Kidney (tissue), 14 donors: Measurements from ENCODE around the gene UBE2J2. TPM values are rescaled to one million over a fixed set of nuclear protein-coding genes. Genes with fewer than 3 reads are reported as not detected.

Experiments used
- DNase-seq, 5 donors: peaks; one replicate each; pipeline ENCODE4 v3.0.0-alpha.2; 2013 to 2020
- FAIRE-seq: peaks from 2 replicates; lab custom pipeline; 2012; peaks lifted over from hg19 to GRCh38; lab: Jason Lieb, UNC
- H3K27ac ChIP-seq, 2 donors: one replicate each; pipeline ENCODE4 v1.7.0; 2013; ENCODE audit warnings: low read depth in 2 of 2, low read length in 2 of 2, inconsistent platforms in 1 of 2
- H3K27me3 ChIP-seq: one replicate; pipeline ENCODE4 v1.7.1; 2013; ENCODE audit warnings: low read length, inconsistent platforms; ENCODE audit not compliant: control insufficient read depth, insufficient read depth
- H3K36me3 ChIP-seq, 3 donors: one replicate each; pipeline versions ENCODE4 v1.7.0 to v1.7.1; 2013; ENCODE audit warnings: low read length in 3 of 3, control low read depth in 1 of 3, inconsistent platforms in 1 of 3; ENCODE audit not compliant: insufficient read depth in 3 of 3, control insufficient read depth in 2 of 3
- H3K4me1 ChIP-seq, 3 donors: one replicate each; pipeline versions ENCODE4 v1.7.0 to v1.7.1; 2013; ENCODE audit warnings: low read length in 3 of 3, inconsistent platforms in 1 of 3, low read depth in 1 of 3; ENCODE audit not compliant: control insufficient read depth in 2 of 3, insufficient read depth in 2 of 3
- H3K4me3 ChIP-seq, 3 donors: one replicate each; pipeline versions ENCODE4 v1.7.0 to v1.8.1; 2013; ENCODE audit warnings: low read length in 3 of 3, control low read depth in 1 of 3, inconsistent platforms in 1 of 3
- H3K9ac ChIP-seq, 3 donors: one replicate each; pipeline versions ENCODE4 v1.7.0 to v1.7.1; 2013; ENCODE audit warnings: low read length in 3 of 3, control low read depth in 1 of 3, inconsistent platforms in 1 of 3
- H3K9me3 ChIP-seq, 3 donors: one replicate each; pipeline versions ENCODE4 v1.7.0 to v1.7.1; 2013; ENCODE audit warnings: low read length in 3 of 3, control low read depth in 1 of 3, inconsistent platforms in 1 of 3; ENCODE audit not compliant: control insufficient read depth in 2 of 3, insufficient read depth in 1 of 3
- intact Hi-C: fragments of 100-400 bp; cut with DNase I; formaldehyde crosslinking; loops from one replicate; pipeline ENCODE4 v1.11.1; 2022
- polyA plus RNA-seq: library from polyadenylated mRNA; stranded (reverse); fragments of 350-450 nt; fragmentation: Illumina TruSeq; extraction: RNeasy Lipid Tissue Mini Kit (QIAGEN cat#74804); gene quantifications from one replicate; pipeline ENCODE4 v1.2.3, GENCODE V29; 2014; ENCODE audit warnings: low read depth, low replicate concordance; ENCODE audit not compliant: insufficient read depth
- total RNA-seq: library from RNA; stranded (reverse); fragmentation: NEBNext Ultra II Directional; extraction: Animal tissue kit (Norgen Biotek cat#: 25700); gene quantifications from one replicate; pipeline ENCODE4 v1.2.1, GENCODE V29; 2021
- TF ChIP-seq, protein P1 (sequence below): IDR thresholded peaks from 3 replicates; pipeline ENCODE4 v1.5.1; 2012; ENCODE audit warnings: mild to moderate bottlenecking, moderate library complexity, borderline replicate concordance; ENCODE audit not compliant: insufficient read depth; ENCODE audit errors: extremely low read depth
- donor health status: control.
- donor health status: control.
- donor health status: control.
- donor health status: control.
- donor health status: control.
- donor health status: DM: yes; HTN: yes; CAD: no.
- donor health status: Normal renal cell carcinoma (clear cell type).

UBE2J2 gene
- total and polyA plus RNA-seq, 2 donors from 2014 or later = 56.6 to 57.4 TPM

DNA sequence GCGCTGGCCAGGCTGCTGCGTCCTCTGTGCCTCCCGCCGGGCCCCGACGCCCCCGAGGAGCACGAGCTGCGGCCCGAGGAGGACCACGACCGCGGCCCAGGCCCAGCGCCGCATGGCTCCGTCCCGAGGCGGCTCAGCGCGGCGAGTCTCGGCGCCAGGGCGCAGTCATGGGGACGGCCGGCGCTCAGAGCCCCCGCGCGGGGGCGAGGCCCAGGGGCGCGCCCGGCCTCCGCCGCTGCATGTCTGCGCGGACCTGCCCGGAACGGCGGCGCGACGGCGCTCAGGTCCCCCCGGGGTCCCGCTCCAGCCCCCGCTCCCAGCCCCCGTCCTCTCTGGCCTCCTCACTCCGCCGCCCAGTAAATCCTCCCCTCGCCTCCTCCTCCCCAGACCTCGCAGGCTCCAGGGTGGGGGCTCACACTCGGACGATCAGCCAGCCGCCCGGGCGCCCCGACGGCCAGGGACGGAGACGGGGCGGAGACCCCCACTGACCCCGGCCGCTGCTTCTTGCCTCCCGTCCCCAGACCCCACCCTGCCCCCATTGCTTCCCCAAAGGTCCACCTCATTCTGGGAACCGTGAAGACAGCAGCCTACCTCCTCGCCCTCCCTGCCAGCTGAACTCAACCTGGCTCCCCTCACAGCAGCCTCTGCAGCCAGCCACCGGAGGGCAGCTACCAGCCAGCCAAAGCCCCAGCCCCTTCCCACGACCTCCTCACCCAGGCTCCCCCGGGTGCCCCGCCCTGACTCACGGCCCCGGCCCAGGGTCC is 26.9 kb downstream of the UBE2J2 start, which contains the start of gene C1QTNF12:
Gene C1QTNF12, minus strand, starts transcription at position 146 of the 764 bp plus-strand sequence. Its CDS starts 32 bp downstream, at position 114.
- FAIRE-seq (no peak), DNase-seq (peak in 3 of 5 donors; percentile 32 to 72 (median 63))
- H3K4me3 ChIP-seq = no peak within 1 kb of the TSS
- H3K27ac ChIP-seq = no peak within 1 kb of the TSS
- no peaks in the 10 kb centered on the region for H3K36me3 ChIP-seq
- no peaks in the 10 kb centered on the region for H3K9me3 ChIP-seq
- TF ChIP-seq, protein P1, sequence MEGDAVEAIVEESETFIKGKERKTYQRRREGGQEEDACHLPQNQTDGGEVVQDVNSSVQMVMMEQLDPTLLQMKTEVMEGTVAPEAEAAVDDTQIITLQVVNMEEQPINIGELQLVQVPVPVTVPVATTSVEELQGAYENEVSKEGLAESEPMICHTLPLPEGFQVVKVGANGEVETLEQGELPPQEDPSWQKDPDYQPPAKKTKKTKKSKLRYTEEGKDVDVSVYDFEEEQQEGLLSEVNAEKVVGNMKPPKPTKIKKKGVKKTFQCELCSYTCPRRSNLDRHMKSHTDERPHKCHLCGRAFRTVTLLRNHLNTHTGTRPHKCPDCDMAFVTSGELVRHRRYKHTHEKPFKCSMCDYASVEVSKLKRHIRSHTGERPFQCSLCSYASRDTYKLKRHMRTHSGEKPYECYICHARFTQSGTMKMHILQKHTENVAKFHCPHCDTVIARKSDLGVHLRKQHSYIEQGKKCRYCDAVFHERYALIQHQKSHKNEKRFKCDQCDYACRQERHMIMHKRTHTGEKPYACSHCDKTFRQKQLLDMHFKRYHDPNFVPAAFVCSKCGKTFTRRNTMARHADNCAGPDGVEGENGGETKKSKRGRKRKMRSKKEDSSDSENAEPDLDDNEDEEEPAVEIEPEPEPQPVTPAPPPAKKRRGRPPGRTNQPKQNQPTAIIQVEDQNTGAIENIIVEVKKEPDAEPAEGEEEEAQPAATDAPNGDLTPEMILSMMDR = no peak
- intact Hi-C loops = no loop called here
- H3K4me1 ChIP-seq = no peaks in the 10 kb centered on the region
- H3K27me3 ChIP-seq = no peaks in the 10 kb centered on the region
- H3K9ac ChIP-seq = no peak within 1 kb of the TSS

DNA sequence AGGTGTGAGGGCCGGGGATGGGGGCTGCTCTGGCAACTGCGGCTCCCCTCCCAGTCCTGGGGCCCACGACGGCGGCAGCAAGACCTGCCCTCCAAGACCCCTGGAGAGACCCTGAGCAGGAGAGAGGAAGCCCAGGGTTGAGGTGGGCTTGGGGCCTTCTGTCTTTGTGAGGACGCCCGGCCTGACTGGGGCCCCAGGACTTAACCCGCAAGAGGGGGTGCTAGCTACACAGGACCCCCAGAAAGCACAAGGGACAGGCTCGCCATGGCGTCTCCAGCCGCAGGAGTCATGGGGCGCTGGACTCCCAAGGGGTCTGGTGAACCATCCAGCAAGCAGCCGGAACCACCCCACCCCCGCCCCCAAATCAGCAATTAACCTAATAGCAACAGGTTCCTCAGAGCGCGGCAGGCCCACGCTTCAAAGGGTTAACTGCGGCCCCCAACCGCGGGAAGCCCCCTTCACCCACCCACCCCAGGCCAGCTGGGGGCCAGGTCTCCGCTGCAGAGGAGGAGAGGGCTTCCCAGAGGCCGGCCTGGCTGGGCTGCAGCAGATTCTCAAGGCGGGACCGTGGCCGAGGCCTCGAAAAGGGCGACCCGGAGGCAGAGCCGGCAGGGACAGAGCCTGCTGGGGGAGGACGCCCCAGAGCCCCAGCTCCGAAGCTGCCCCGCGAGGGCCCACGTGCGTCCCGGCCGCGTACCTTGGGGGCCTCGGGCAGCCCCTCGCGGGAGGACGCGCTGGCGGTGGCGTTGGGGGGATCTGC is 27.7 kb downstream of the UBE2J2 start:
- FAIRE-seq (no peak), DNase-seq (peak in 1 of 5 donors; percentile 65)
- Histone ChIP-seq H3K27me3 (no peaks in the 10 kb centered on the region), H3K9me3 (no peaks in the 10 kb centered on the region), H3K27ac (no peak overlapping the region), H3K4me1 (no peaks in the 10 kb centered on the region), H3K4me3 (no peak overlapping the region), H3K36me3 (no peaks in the 10 kb centered on the region), H3K9ac (no peak overlapping the region)
- intact Hi-C loops = no loop called here
- TF ChIP-seq, protein P1 = no peak

DNA sequence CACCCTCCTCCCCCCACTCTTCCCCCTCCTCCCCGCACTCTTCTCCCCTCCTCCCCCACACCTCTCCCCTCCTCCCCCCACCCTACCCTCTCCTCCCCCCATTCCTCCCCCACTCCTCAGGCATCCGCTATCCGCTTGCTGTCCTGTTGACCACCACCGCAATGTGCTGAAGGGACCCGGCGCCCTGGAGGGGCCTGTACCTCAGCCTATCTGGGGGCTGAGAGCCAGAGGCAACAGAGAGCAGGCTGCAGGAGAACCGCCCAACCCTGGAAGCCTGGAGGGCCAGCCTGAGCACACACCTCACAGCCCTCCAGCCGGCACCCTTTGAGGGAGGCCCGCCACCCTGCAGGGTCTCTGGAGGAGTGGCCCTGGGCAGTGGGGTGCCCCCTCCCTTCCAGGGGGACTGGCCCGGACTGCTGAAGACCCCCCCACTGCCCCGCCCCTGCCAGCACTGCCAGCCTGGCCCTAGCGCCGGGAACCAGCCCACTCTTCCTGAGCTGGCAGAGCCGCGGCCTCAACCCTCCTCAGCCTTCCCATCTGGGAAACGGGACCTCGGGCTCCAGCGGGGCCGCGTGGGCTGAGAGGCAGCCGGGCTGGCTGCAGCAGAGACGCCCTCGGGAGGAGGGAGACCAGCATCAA is 28.4 kb downstream of the UBE2J2 start:
- DNase-seq (peak in 2 of 5 donors; percentile 13 to 66), FAIRE-seq (no peak)
- TF ChIP-seq, protein P1 = no peak
- Histone ChIP-seq H3K27me3 (no peaks in the 10 kb centered on the region), H3K36me3 (no peaks in the 10 kb centered on the region), H3K4me1 (no peaks in the 10 kb centered on the region), H3K4me3 (no peak overlapping the region), H3K27ac (no peak overlapping the region), H3K9ac (no peak overlapping the region), H3K9me3 (no peaks in the 10 kb centered on the region)
- intact Hi-C loops = no loop called here
